Measurements from ENCODE around the gene SYNE3.

- TF ChIP-seq CTCF (conservative IDR thresholded peaks at IDR 0.05; ENCODE audit: low read depth, low read length) = no peak
- TF ChIP-seq EZH2 (IDR thresholded peaks at IDR 0.05; ENCODE audit: low read length, unreplicated experiment) = no peak
Observed at GRCh38 chr14:95505030-95505589, 11.3 kb downstream of the SYNE3 start.
